A204.1 (cell line): ENCODE data around the gene CFAP126.
"Not testable (repeated sequence)": the region's sequence is repeated elsewhere in the genome, so short reads cannot be mapped to it uniquely, and the experiment has no call there.

Experiments used
- FAIRE-seq: peaks from 2 replicates; lab custom pipeline; 2012; peaks lifted over from hg19 to GRCh38; lab: Jason Lieb, UNC

The CFAP126 gene

GRCh38 chr1:161367684-161368400 lies at the start of gene CFAP126:
CFAP126 (minus strand) TSS chr1:161367876; CDS start chr1:161367868, 8 bp downstream.
- no peak for FAIRE-seq

- FAIRE-seq: not testable (repeated sequence)
Observed at GRCh38 chr1:161413050-161413449, 45.4 kb upstream of the CFAP126 start.

GRCh38 chr1:161410636-161410970 lies 42.9 kb upstream of the CFAP126 start:
- FAIRE-seq: not testable (repeated sequence)

- not testable (repeated sequence) for FAIRE-seq
Observed at GRCh38 chr1:161409848-161410635, 42.4 kb upstream of the CFAP126 start.

GRCh38 chr1:161408429-161409052 lies 40.9 kb upstream of the CFAP126 start:
- no peak for FAIRE-seq

GRCh38 chr1:161407451-161407985 lies 39.8 kb upstream of the CFAP126 start:
- FAIRE-seq: no peak

GRCh38 chr1:161406551-161406950 lies 38.9 kb upstream of the CFAP126 start:
- not testable (repeated sequence) for FAIRE-seq

GRCh38 chr1:161404051-161404597 lies 36.4 kb upstream of the CFAP126 start:
- no peak for FAIRE-seq

GRCh38 chr1:161402446-161402845 lies 34.8 kb upstream of the CFAP126 start:
- no peak for FAIRE-seq

- no peak for FAIRE-seq
Observed at GRCh38 chr1:161399257-161399998, 31.8 kb upstream of the CFAP126 start.

- no peak for FAIRE-seq
Observed at GRCh38 chr1:161398900-161399256, 31.2 kb upstream of the CFAP126 start.

- not testable (repeated sequence) for FAIRE-seq
Observed at GRCh38 chr1:161397038-161397437, 29.4 kb upstream of the CFAP126 start.

- no peak for FAIRE-seq
Observed at GRCh38 chr1:161393151-161393550, 25.5 kb upstream of the CFAP126 start.

GRCh38 chr1:161391611-161392010 lies 23.9 kb upstream of the CFAP126 start:
- FAIRE-seq: no peak

GRCh38 chr1:161391136-161391535 lies 23.5 kb upstream of the CFAP126 start:
- not testable (repeated sequence) for FAIRE-seq

- no peak for FAIRE-seq
Observed at GRCh38 chr1:161390559-161390858, 22.8 kb upstream of the CFAP126 start.

GRCh38 chr1:161389691-161390558 lies 22.2 kb upstream of the CFAP126 start:
- FAIRE-seq: peak; percentile 23

GRCh38 chr1:161389158-161389557 lies 21.5 kb upstream of the CFAP126 start:
- FAIRE-seq: not testable (repeated sequence)

GRCh38 chr1:161388639-161389038 lies 21.0 kb upstream of the CFAP126 start:
- FAIRE-seq: no peak

- FAIRE-seq: peak; percentile 99
Observed at GRCh38 chr1:161382214-161383019, 14.7 kb upstream of the CFAP126 start.
